T-helper 1 cell treated with Interleukin-12 subunit alpha and Interleukin-12 subunit beta and Interleukin-4 antibody, amounts not matched to agents 30 μg/mL and 1 μg/mL, for 36 hours (primary cell): ENCODE results near the gene FHAD1.
"Not testable (repeated sequence)": the region's sequence is repeated elsewhere in the genome, so short reads cannot be mapped to it uniquely, and the experiment has no call there.

ENCODE experiments used
- H3K27ac Mint-ChIP-seq: one replicate; pipeline ENCODE4 v1.8.0; 2021; ENCODE audit warnings: mild to moderate bottlenecking, mixed read lengths
- H3K27me3 Mint-ChIP-seq: one replicate; pipeline ENCODE4 v1.8.0; 2021; ENCODE audit warnings: low read depth, mixed read lengths
- H3K36me3 Mint-ChIP-seq: one replicate; pipeline ENCODE4 v1.8.0; 2021; ENCODE audit warnings: low read depth, mixed read lengths
- H3K4me1 Mint-ChIP-seq: one replicate; pipeline ENCODE4 v1.8.0; 2021; ENCODE audit warnings: low read depth, mixed read lengths
- H3K4me3 Mint-ChIP-seq: one replicate; pipeline ENCODE4 v1.8.0; 2021; ENCODE audit warnings: mild to moderate bottlenecking, moderate library complexity, mixed read lengths
- H3K9me3 Mint-ChIP-seq: one replicate; pipeline ENCODE4 v1.8.0; 2021; ENCODE audit warnings: mixed read lengths

Gene FHAD1

GRCh38 chr1:15429701-15430149, 182.7 kb downstream of the FHAD1 start:
- Mint-ChIP-seq H3K4me1 (peaks cover 10% of the 10 kb centered on the region), H3K27me3 (no peaks in the 10 kb centered on the region), H3K27ac (no peak overlapping the region), H3K9me3 (no peaks in the 10 kb centered on the region), H3K4me3 (no peak overlapping the region), H3K36me3 (peaks cover 18% of the 10 kb centered on the region)

- H3K4me1 Mint-ChIP-seq, result peaks cover 8% of the 10 kb centered on the region
- no peak overlapping the region for H3K4me3 Mint-ChIP-seq
- H3K9me3 Mint-ChIP-seq, result no peaks in the 10 kb centered on the region
- H3K36me3 Mint-ChIP-seq, result peaks cover 17% of the 10 kb centered on the region
- H3K27me3 Mint-ChIP-seq, result no peaks in the 10 kb centered on the region
- H3K27ac Mint-ChIP-seq, result no peak overlapping the region
Measured at GRCh38 chr1:15430787-15431570, 184.0 kb downstream of the FHAD1 start.

GRCh38 chr1:15431571-15431948, 184.5 kb downstream of the FHAD1 start:
- Mint-ChIP-seq H3K4me1 (peaks cover 4% of the 10 kb centered on the region), H3K27me3 (no peaks in the 10 kb centered on the region), H3K27ac (no peak overlapping the region), H3K36me3 (peaks cover 11% of the 10 kb centered on the region), H3K4me3 (no peak overlapping the region), H3K9me3 (no peaks in the 10 kb centered on the region)

- H3K27ac Mint-ChIP-seq, result no peak overlapping the region
- no peaks in the 10 kb centered on the region for H3K27me3 Mint-ChIP-seq
- H3K4me3 Mint-ChIP-seq, result no peak overlapping the region
- peaks cover 2% of the 10 kb centered on the region for H3K4me1 Mint-ChIP-seq
- H3K9me3 Mint-ChIP-seq, result no peaks in the 10 kb centered on the region
- peaks cover 9% of the 10 kb centered on the region for H3K36me3 Mint-ChIP-seq
Measured at GRCh38 chr1:15432324-15432723, 185.3 kb downstream of the FHAD1 start.

GRCh38 chr1:15433471-15433870, 186.4 kb downstream of the FHAD1 start:
- H3K27ac Mint-ChIP-seq, result no peak overlapping the region
- no peaks in the 10 kb centered on the region for H3K9me3 Mint-ChIP-seq
- H3K4me3 Mint-ChIP-seq, result no peak overlapping the region
- H3K36me3 Mint-ChIP-seq, result peaks cover 5% of the 10 kb centered on the region
- H3K27me3 Mint-ChIP-seq, result no peaks in the 10 kb centered on the region
- H3K4me1 Mint-ChIP-seq, result peaks cover 2% of the 10 kb centered on the region

GRCh38 chr1:15434739-15435138, 187.7 kb downstream of the FHAD1 start:
- H3K27ac Mint-ChIP-seq, H3K4me3 Mint-ChIP-seq, H3K9me3 Mint-ChIP-seq, H3K27me3 Mint-ChIP-seq, H3K36me3 Mint-ChIP-seq, H3K4me1 Mint-ChIP-seq: not testable (repeated sequence)

GRCh38 chr1:15435239-15436077, 188.4 kb downstream of the FHAD1 start:
- Mint-ChIP-seq H3K4me3 (no peak overlapping the region), H3K4me1 (no peaks in the 10 kb centered on the region), H3K36me3 (no peaks in the 10 kb centered on the region), H3K9me3 (no peaks in the 10 kb centered on the region), H3K27me3 (no peaks in the 10 kb centered on the region), H3K27ac (no peak overlapping the region)

GRCh38 chr1:15436881-15437442, 189.9 kb downstream of the FHAD1 start:
- no peaks in the 10 kb centered on the region for H3K9me3 Mint-ChIP-seq
- no peaks in the 10 kb centered on the region for H3K4me1 Mint-ChIP-seq
- no peak overlapping the region for H3K27ac Mint-ChIP-seq
- no peak overlapping the region for H3K4me3 Mint-ChIP-seq
- H3K36me3 Mint-ChIP-seq, result no peaks in the 10 kb centered on the region
- H3K27me3 Mint-ChIP-seq, result no peaks in the 10 kb centered on the region

- no peak overlapping the region for H3K4me3 Mint-ChIP-seq
- H3K9me3 Mint-ChIP-seq, result no peaks in the 10 kb centered on the region
- no peak overlapping the region for H3K27ac Mint-ChIP-seq
- H3K4me1 Mint-ChIP-seq, result no peaks in the 10 kb centered on the region
- H3K27me3 Mint-ChIP-seq, result no peaks in the 10 kb centered on the region
- H3K36me3 Mint-ChIP-seq, result no peaks in the 10 kb centered on the region
Measured at GRCh38 chr1:15439325-15439724, 192.3 kb downstream of the FHAD1 start.

GRCh38 chr1:15440357-15440756, 193.3 kb downstream of the FHAD1 start:
- no peaks in the 10 kb centered on the region for H3K27me3 Mint-ChIP-seq
- H3K9me3 Mint-ChIP-seq, result no peaks in the 10 kb centered on the region
- H3K27ac Mint-ChIP-seq, result no peak overlapping the region
- peaks cover 4% of the 10 kb centered on the region for H3K4me1 Mint-ChIP-seq
- H3K36me3 Mint-ChIP-seq, result no peaks in the 10 kb centered on the region
- no peak overlapping the region for H3K4me3 Mint-ChIP-seq

GRCh38 chr1:15441247-15441646, 194.2 kb downstream of the FHAD1 start:
- Mint-ChIP-seq H3K9me3 (no peaks in the 10 kb centered on the region), H3K4me3 (no peak overlapping the region), H3K36me3 (no peaks in the 10 kb centered on the region), H3K4me1 (peaks cover 9% of the 10 kb centered on the region), H3K27me3 (no peaks in the 10 kb centered on the region), H3K27ac (no peak overlapping the region)

- Mint-ChIP-seq H3K27ac (no peak overlapping the region), H3K36me3 (no peaks in the 10 kb centered on the region), H3K4me1 (peaks cover 9% of the 10 kb centered on the region), H3K4me3 (no peak overlapping the region), H3K27me3 (no peaks in the 10 kb centered on the region), H3K9me3 (no peaks in the 10 kb centered on the region)
Measured at GRCh38 chr1:15442119-15442518, 195.1 kb downstream of the FHAD1 start.

GRCh38 chr1:15442759-15443158, 195.7 kb downstream of the FHAD1 start:
- Mint-ChIP-seq H3K36me3 (no peaks in the 10 kb centered on the region), H3K9me3 (no peaks in the 10 kb centered on the region), H3K4me3 (no peak overlapping the region), H3K4me1 (peaks cover 9% of the 10 kb centered on the region), H3K27me3 (no peaks in the 10 kb centered on the region), H3K27ac (no peak overlapping the region)

- no peaks in the 10 kb centered on the region for H3K9me3 Mint-ChIP-seq
- no peak overlapping the region for H3K27ac Mint-ChIP-seq
- peaks cover 9% of the 10 kb centered on the region for H3K4me1 Mint-ChIP-seq
- no peaks in the 10 kb centered on the region for H3K36me3 Mint-ChIP-seq
- H3K27me3 Mint-ChIP-seq, result no peaks in the 10 kb centered on the region
- H3K4me3 Mint-ChIP-seq, result no peak overlapping the region
Measured at GRCh38 chr1:15443281-15443680, 196.3 kb downstream of the FHAD1 start.
